Measurements from ENCODE around the gene UBAC1.

The UBAC1 gene

DNA sequence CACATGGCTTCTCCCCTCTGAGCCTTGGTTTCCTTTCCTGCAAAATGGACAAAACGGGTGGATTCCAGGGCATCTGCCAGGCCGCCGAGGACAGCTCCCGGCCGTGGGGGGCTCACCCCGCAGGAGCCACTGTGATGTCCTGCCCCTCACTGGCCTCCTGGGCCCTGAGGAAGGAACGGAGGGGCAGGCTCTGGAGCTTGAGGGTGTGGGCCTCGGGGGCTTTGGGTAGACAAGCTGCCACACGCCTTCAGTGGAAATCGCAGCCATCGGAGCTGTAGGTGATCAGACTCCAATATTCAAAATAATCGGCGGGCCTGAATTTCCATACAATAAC is 32.2 kb upstream of the UBAC1 start:
- DNase-seq, result no peak

GRCh38 chr9:135992486-135993408 is 31.6 kb upstream of the UBAC1 start:
- peak; percentile 93 for DNase-seq

- DNase-seq, result no peak
These were observed 30.6 kb upstream of the UBAC1 start for GRCh38 chr9:135991771-135992170.

GRCh38 chr9:135990468-135991429 is 29.6 kb upstream of the UBAC1 start:
- DNase-seq, result peak; percentile 76

GRCh38 chr9:135989722-135990467 is 28.7 kb upstream of the UBAC1 start:
- no peak for DNase-seq

- no peak for DNase-seq
These were observed 28.0 kb upstream of the UBAC1 start for GRCh38 chr9:135989157-135989556.

DNA sequence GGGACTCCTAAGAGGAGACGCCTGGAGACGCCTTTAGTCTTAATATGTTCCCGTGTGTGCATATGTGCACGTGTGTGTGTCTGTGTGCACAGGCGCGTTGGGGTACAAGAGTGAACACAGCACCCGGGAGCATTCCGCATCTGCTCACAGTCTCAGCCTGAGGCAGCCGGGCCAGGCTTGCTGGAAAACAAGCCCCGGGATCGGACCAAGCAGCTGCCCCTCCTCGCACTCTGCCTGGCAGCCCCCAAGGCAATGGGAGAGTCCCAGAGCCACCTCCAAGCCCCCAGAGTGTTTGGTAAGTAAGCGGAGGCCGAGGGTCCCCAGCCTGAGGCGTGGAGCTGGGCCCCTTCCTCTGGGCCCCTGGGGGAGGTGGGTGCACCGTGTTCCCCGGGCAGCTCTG is 27.3 kb upstream of the UBAC1 start:
- DNase-seq, result no peak

- DNase-seq, result no peak
These were observed 26.7 kb upstream of the UBAC1 start for GRCh38 chr9:135987838-135988404.

DNA sequence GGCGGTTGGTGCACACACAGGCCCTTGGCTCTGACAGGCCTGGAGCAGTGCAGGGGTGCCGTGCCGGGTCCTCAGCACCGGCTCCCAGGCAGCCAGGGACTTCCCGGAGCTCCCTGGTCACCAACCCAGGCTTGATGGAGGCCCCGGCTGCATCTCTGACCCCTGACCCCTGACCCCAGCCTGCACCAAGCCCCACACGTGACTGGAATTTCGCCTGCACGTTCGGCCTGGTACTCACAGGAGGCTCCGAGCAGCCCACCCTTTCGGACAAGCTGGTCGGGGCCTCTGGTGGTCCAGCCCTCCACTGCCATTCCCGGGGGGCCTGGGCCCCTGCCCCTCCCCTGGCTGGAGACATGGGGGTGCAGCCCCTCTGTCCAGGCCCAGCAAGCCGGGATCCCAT is 25.4 kb upstream of the UBAC1 start:
- DNase-seq, result no peak

DNA sequence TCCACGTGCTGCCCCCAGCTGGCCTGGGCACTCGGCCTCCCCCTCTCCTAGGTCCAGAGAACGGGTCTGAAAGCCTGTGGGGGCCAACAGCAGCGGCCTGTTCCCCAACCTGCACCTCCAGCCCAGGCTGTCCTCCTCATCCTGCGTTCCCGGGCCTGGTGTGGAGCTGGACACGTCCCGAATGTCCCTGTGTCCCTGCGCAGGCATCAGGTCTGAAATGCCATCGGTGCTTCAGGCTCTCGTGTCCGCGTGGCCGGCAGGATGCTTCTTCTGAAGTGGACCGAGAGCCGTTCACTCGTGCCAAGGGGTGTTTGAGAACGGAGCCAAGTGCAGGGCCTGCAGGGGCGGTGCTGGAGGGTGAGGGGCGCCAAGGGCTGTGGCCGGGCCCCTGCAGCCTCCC is 24.7 kb upstream of the UBAC1 start:
- DNase-seq, result no peak

GRCh38 chr9:135985459-135985774 is 24.2 kb upstream of the UBAC1 start:
- no peak for DNase-seq

DNA sequence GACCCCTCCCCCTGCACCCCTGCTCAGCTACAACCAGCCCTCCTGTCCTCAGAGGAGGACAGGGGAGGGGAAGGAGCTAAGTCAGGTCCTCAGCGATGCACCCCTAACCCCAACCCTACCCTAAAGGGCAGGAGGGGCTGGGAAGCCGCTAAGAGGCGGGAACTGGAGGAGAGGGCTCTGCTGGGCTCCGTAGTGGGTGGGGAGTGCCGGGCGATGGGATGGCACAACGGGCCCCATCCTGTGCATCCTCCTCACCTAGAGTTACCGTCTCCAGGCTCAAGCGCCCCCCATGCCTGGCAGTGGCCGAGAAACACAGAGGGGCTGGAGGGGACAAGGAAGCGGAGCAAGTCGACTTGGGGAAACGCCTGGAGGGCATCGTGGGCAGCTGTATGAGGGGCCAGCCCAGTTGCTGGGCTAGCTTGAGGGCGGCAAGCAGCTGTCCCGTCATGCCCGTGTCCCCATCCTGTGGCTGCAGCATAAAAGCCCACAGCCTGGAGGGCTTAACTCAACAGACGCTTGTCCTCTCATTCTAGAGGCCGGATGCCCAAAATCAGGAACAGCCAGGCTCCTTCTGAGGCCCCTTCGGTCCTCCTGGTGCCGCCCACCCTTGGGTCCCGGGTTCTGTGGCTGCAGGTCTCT is 23.0 kb upstream of the UBAC1 start:
- no peak for DNase-seq

DNA sequence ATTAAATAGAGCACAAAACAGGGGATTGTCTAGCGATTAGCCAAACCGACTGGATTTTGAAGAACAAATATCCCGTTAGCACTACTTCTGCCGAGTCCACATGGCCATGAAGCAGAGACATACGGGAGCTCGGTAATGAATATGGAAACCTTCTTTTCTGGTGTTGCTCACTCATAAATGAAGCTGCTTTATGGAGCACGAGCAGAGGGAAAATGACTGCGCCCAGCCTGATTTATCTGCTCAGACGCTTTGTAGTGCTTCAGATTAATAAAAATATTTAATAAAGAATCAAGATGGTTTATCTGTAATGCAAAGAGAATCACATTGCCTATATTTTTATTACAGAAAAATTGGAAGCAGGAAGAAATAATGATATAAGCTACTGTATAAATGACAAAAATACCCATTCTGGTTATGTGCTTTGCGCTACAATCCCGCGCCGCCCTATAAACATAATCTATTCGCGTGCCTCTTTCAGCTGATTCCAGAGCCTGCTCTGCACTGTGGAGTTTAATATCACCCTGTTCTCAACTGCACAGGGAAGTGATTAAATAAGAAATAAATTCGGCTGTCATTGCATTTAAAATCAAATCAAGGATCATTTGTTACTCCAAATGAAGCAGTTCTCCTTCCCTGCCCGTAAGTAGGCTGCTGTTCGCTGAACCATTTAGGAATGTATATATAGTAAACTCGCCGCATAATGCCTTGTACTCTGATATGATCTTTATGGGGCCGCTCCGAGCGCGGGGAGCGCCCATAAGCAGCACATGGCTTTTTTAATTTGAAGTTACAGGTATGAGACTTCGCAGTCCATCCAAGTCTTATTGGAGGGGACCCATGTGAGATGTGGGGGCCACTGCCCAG is 22.3 kb upstream of the UBAC1 start:
- DNase-seq, result no peak

- no peak for DNase-seq
These were observed 21.5 kb upstream of the UBAC1 start for GRCh38 chr9:135982499-135983207.

DNA sequence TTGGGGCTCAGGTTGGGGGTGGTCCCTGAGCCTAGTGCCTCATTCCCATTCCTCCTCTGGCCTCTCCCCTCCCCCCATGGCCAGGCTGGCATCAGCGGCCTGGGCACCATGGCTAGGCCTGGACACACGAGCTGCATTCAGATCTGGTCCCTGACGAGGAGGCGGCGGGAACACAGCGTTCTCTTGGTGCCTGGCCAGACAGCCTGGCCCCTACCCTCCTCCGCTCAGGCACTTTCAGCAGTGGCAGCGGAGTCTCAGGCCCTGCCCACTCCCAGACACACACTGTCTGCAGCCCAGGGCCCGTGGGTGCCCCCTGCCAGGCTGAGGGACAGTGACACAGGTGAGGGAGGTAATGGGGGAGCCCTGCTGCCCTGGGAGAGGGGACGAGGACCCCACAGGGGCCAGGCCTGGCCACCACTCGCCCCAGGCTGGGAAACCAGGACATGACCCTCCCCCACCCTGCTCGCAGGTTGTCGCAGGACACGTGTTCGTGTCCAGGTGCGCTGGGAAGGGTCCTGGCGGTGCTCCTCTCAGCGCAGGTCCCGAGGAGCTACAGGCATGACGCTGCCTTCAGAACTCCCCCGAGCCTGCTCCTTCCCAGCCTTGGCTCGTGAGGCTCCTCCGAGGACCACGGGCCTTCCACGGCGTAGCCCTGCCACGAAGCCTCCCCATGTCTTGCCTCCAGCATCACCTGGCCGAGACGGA is 19.9 kb upstream of the UBAC1 start:
- DNase-seq, result no peak

DNA sequence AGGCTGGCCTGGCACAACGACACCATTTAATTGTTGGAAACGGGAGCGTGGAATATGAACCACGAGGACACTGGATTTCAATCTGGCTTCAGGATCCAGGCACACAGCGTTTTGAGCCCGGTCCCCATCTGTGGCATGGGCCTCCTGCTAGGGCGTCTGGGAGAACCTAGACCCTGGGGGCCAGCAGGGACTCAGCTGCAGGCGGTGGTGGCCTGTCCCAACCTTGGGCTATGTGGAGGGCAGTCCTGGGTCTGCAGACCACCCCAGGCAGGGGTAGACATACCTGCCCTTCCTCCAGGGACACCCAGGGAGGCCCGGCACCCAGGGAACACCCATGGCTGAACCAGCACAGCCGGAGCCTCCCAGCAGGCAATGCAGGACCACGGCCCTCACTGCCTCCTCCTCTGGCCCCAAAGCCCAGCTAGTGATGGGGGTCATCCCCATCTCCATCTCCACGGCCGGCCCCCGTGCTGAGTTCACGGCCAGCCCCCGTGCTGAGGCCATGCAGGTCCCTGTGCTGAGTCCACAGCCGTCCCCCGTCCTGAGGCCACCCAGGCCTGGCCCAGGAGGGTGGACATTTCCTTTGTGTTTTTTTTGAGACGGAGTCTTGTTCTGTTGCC is 18.5 kb upstream of the UBAC1 start:
- no peak for DNase-seq

DNA sequence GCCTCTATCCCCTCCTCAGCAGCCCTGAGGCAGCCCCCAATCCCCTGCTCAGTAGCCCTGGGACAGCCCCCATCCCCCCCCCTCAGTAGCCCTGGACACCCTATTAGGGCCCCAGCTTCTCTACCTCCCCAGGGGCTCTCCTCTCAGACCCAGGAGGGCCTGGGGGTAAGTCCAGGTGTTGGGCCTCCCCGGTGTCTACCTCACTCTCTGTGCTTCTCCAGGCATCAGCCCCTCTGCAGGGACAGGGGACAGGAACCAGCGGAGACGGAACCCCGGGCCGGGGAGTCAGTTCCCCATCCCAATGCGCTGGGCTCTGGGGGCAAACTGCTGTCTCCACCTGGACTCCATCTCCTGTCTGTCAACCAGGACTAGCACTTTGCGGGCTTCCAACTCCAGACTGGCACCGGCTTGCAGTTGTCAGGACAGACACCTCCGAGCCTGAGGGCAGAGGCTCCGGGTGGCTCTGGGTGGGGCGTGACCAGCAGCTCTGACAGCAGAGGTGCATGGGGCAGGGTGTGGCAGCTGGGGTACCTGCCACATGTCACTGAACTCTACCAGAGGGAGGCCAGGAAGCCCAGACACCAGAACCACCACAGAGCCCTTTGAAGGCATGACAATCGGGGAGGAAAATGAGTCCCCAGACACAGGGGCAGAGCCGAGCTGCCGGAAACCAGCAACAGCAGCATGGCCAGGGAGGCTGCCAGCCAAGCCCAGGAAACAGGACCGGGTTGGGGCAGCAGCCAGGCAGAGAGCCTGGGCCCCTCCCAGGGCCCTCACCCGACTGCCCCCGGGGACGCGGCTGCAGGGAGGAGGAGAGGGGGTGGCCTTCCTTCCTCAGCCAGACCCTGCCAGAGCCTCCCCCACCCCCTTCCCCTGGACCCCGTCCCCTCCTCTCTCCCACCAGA is 17.7 kb upstream of the UBAC1 start:
- peak; percentile 63 for DNase-seq

- DNase-seq, result peak; percentile 81
These were observed 15.8 kb upstream of the UBAC1 start for GRCh38 chr9:135976944-135977343.

Data from right hindlimb (tissue), 1 donor.